GM21423 (cell line): ENCODE measurements around the gene TUSC2.

ENCODE experiments used
- ATAC-seq: cut with Tn5 transposase; IDR thresholded peaks from one replicate; pipeline ENCODE4 v1.9.1; 2021; ENCODE audit warnings: mild to moderate bottlenecking, moderate library complexity; ENCODE audit not compliant: unreplicated experiment

Gene TUSC2

DNA sequence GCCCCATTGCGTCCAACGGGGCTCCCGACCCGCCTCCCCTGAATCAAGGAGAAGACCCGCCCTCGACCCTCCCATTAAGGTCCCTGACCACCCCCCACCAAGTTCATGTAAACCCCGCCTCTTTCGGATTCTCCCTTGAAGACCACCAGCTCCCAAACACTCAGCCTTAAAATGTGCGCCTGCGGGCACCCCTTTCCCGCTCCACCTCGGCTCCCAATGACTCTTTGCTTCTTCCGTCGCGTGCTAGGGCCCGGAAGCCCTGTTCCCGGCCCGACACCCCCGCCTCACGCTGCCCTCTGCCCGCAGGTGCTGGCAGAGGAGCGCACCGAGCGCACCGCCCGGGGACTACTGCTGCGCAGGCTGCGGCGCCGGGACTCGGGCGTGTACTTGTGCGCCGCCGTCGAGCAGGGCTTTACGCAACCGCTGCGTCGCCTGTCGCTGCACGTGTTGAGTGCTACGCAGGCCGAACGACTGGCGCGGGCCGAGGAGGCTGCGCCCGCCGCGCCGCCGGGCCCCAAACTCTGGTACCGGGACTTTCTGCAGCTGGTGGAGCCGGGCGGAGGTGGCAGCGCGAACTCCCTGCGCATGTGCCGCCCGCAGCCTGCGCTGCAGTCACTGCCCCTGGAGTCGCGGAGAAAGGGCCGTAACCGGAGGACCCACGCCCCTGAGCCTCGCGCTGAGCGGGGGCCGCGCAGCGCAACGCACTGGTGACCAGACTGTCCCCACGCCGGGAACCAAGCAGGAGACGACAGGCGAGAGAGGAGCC, 51.8 kb downstream of the TUSC2 start:
- ATAC-seq = no peak

DNA sequence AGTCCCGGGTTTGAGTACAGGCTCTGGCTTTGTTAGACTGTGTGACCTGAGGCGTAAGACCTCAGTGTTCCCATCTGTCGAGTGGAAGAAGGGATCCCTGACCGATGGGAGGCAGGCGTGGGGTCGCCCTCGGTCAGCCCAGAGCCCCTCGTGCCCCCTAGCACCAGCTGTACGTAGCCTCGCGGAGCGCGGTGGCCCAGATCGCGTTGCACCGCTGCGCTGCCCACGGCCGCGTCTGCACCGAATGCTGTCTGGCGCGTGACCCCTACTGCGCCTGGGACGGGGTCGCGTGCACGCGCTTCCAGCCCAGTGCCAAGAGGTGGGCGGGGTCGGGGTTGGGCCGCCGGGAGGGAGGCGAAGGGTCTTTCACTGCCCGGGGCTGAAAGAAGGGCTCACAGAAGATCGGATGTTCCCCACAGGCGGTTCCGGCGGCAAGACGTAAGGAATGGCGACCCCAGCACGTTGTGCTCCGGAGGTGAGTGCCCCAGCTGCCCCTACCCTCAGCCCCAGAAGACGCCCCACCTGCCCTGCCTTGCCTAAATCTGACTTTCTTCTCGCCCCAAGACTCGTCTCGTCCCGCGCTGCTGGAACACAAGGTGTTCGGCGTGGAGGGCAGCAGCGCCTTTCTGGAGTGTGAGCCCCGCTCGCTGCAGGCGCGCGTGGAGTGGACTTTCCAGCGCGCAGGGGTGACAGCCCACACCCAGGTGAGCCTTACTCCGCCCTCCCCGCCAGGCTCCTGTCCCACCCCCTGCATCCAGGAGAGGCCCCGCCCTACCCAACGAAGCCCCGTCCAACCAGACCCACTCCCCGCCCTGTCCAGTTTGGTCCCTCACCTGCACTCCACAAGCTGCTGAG, 52.7 kb downstream of the TUSC2 start:
- no peak for ATAC-seq
